SH-SY5Y (cell line): ENCODE results near the gene CCSER2.

Experiments used
- GATA2 ChIP-seq: IDR thresholded peaks from 2 replicates; pipeline ENCODE4 v1.6.1; 2011; ENCODE audit warnings: mild to moderate bottlenecking, low read depth, low read length
- GATA3 ChIP-seq: IDR thresholded peaks from 2 replicates; pipeline ENCODE4 v1.6.1; 2011; ENCODE audit warnings: low read depth, mild to moderate bottlenecking, low read length, moderate library complexity

DNA sequence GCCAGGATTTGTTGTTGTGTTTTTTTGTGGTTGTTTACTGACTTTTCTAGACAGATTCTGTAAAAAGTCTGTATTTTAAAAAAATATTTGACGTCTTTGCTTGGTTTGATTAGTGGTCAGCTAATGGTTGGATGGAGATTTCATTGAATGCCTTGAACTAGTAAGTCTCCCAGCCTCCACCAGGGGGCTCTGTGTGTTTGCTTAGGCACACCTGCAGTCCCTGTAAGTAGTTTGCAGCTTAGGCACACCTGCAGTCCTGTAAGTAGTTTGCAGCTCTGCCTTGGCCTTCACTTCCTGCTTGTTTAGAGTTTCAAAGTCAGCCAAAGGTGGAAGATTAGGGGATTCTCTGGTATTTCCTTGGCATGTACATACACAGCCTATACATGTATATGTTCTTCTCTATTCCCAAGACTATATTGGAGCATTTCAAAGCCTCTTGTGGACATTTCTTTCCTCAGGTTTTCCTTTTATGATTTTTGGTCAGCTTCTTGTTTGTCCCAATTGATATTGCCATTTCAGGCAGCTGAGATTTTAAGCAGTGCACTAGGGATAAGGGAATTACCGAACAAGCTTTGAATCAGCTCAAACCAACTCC is 101.6 kb downstream of the CCSER2 start:
- TF ChIP-seq GATA3 (no peak), GATA2 (no peak)
